ENCODE data around the gene HSF4. TPM values are rescaled to one million over a fixed set of nuclear protein-coding genes. Genes with fewer than 3 reads are reported as not detected.

Gene HSF4
- total RNA-seq, 1 experiment from 2014 or later = 38.6 TPM

GRCh38 chr16:67207249-67208091 lies 42.9 kb downstream of the HSF4 start:
- ChIA-PET CTCF (no interaction called here), POLR2A (no interaction called here)
- peaks cover 18% of the 10 kb centered on the region for H3K4me1 ChIP-seq (ENCODE audit: control insufficient read depth, insufficient read depth, low read length)
- DNase-seq (ENCODE audit: low read depth, low spot score) (no peak), ATAC-seq (peak; percentile 74)
- no peak overlapping the region for H3K4me3 ChIP-seq (ENCODE audit: low read depth in 2 of 2, low read length in 2 of 2)
- TF ChIP-seq REST (IDR thresholded peaks at IDR 0.05; ENCODE audit: insufficient read depth in 1 of 2, low read depth in 2 of 2, low read length in 1 of 2) = no peak
- peak; percentile 12 for TF ChIP-seq POLR2AphosphoS5 (IDR thresholded peaks at IDR 0.05; ENCODE audit: low read depth, low read length)
- TF ChIP-seq CTCF (IDR thresholded peaks at IDR 0.05) = no peak
- no peak for TF ChIP-seq SIN3A (IDR thresholded peaks at IDR 0.05; ENCODE audit: borderline replicate concordance, insufficient read depth, low read depth, low read length)
- no peak for TF ChIP-seq TCF7L2 (IDR thresholded peaks at IDR 0.05; ENCODE audit: low read depth, low read length)
- H3K9me3 ChIP-seq (ENCODE audit: control insufficient read depth, insufficient read depth, low read depth, low read length) = no peaks in the 10 kb centered on the region
- H3K27me3 ChIP-seq (ENCODE audit: control insufficient read depth, insufficient read depth, low read length) = no peaks in the 10 kb centered on the region
- H3K36me3 ChIP-seq (ENCODE audit: control insufficient read depth, insufficient read depth, low read length) = no peaks in the 10 kb centered on the region
- no peak overlapping the region for H3K27ac ChIP-seq (ENCODE audit: low read length)
- BruUV-seq (replicated peaks) = no TSS peak
- in situ Hi-C loops (cut with HindIII; ENCODE audit: low pct_unique_long_range_greater_than_20kb, low sequenced_read_pairs) (no loop called here), intact Hi-C loops (cut with micrococcal nuclease; ENCODE audit: unreplicated experiment) (no loop called here)

- H3K4me1 ChIP-seq (ENCODE audit: control insufficient read depth, insufficient read depth, low read length) = peaks cover 18% of the 10 kb centered on the region
- in situ Hi-C loops (cut with HindIII; ENCODE audit: low pct_unique_long_range_greater_than_20kb, low sequenced_read_pairs) = no loop called here
- ATAC-seq = no peak
These were observed 43.8 kb downstream of the HSF4 start for GRCh38 chr16:67208154-67208896.

More at GRCh38 chr16:67208154-67208896, 43.8 kb downstream of the HSF4 start:
- ChIA-PET POLR2A (interaction anchor here (0.9 kb wide), 1 partner anchor 10 kb away, joined by 4 read pairs; no protein-coding TSS in a partner anchor), CTCF (interaction anchor here (0.5 kb wide), 1 partner anchor 10 kb away, joined by 4 read pairs; no protein-coding TSS in a partner anchor)
- H3K27me3 ChIP-seq (ENCODE audit: control insufficient read depth, insufficient read depth, low read length) = no peaks in the 10 kb centered on the region
- H3K4me3 ChIP-seq (ENCODE audit: low read depth in 2 of 2, low read length in 2 of 2) = no peak overlapping the region
- TF ChIP-seq TCF7L2 (IDR thresholded peaks at IDR 0.05; ENCODE audit: low read depth, low read length) = no peak
- TF ChIP-seq SIN3A (IDR thresholded peaks at IDR 0.05; ENCODE audit: borderline replicate concordance, insufficient read depth, low read depth, low read length) = no peak
- no peak for TF ChIP-seq CTCF (IDR thresholded peaks at IDR 0.05)
- TF ChIP-seq POLR2AphosphoS5 (IDR thresholded peaks at IDR 0.05; ENCODE audit: low read depth, low read length) = no peak; the same call in 1 of the 2 replicates
- no peak for TF ChIP-seq REST (IDR thresholded peaks at IDR 0.05; ENCODE audit: insufficient read depth in 1 of 2, low read depth in 2 of 2, low read length in 1 of 2)
- no peak for DNase-seq (ENCODE audit: low read depth, low spot score)
- BruUV-seq (replicated peaks) = no TSS peak
- intact Hi-C loops (cut with micrococcal nuclease; ENCODE audit: unreplicated experiment) = no loop called here
- no peaks in the 10 kb centered on the region for H3K36me3 ChIP-seq (ENCODE audit: control insufficient read depth, insufficient read depth, low read length)
- no peaks in the 10 kb centered on the region for H3K9me3 ChIP-seq (ENCODE audit: control insufficient read depth, insufficient read depth, low read depth, low read length)
- no peak overlapping the region for H3K27ac ChIP-seq (ENCODE audit: low read length)

Measured in Panc1 (cell line).